GM12874 (cell line): ENCODE data around the gene TRPV6.

Source experiments
- CTCF ChIP-seq: IDR thresholded peaks from 2 replicates; pipeline ENCODE4 v1.5.1; 2011; ENCODE audit warnings: low read depth, mild to moderate bottlenecking, control low read depth, low read length, moderate library complexity; ENCODE audit not compliant: insufficient read depth

Gene TRPV6

GRCh38 chr7:142876236-142876960 is 9.1 kb downstream of the TRPV6 start:
- TF ChIP-seq CTCF = no peak

- TF ChIP-seq CTCF = no peak
These were observed 10.1 kb downstream of the TRPV6 start for GRCh38 chr7:142875456-142875855.

- TF ChIP-seq CTCF = no peak
These were observed 10.7 kb downstream of the TRPV6 start for GRCh38 chr7:142874837-142875236.

- TF ChIP-seq CTCF = no peak
These were observed 11.1 kb downstream of the TRPV6 start for GRCh38 chr7:142874409-142874808.

GRCh38 chr7:142873871-142874270 is 11.7 kb downstream of the TRPV6 start:
- no peak for TF ChIP-seq CTCF

- peak; percentile 84 for TF ChIP-seq CTCF
These were observed 12.2 kb downstream of the TRPV6 start for GRCh38 chr7:142873281-142873784.

GRCh38 chr7:142872106-142872675 is 13.4 kb downstream of the TRPV6 start:
- TF ChIP-seq CTCF = no peak
